Measurements from ENCODE around the gene ENPP7.

DNA sequence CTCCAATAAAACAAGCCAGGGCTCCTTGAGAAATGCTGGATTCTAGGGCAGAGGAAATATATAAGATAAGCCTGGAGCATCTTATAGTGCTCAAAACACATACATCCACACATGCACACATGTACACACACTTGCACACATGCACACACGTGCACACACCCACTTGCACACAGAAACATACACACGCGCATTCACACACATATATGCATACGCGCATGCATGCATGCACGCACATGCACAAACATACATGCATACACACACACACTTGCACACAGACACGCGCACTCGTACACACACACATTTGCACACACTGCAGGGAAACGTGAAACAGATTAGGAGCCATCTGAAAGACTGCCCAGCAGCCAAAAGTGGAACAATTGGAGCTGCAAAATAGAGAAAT, 8.0 kb upstream of the ENPP7 start:
- TF ChIP-seq POLR2AphosphoS5 (IDR thresholded peaks at IDR 0.05; ENCODE audit: low read depth, low read length) = no peak
- no peak for TF ChIP-seq SPI1 (IDR thresholded peaks at IDR 0.05; ENCODE audit: low read depth, low read length)
- no peak for TF ChIP-seq POLR2A (IDR thresholded peaks at IDR 0.05; ENCODE audit: low read depth, low read length)

All from GM12891 (cell line).